Thymus (tissue), 11 donors: Measurements from ENCODE around the gene TMCO4. TPM values are rescaled to one million over a fixed set of nuclear protein-coding genes. Genes with fewer than 3 reads are reported as not detected.

Source experiments
- DNase-seq, 9 donors: peaks; one replicate each; pipeline ENCODE4 v3.0.0-alpha.2; 2013; ENCODE audit warnings: low spot score in 9 of 9, low read depth in 6 of 9, missing footprints in 1 of 9
- H3K27ac ChIP-seq, 2 donors: one replicate each; pipeline ENCODE4 v1.5.1; 2013; ENCODE audit warnings: control low read depth in 1 of 2, low read depth in 1 of 2, low read length in 1 of 2, mild to moderate bottlenecking in 1 of 2, moderate library complexity in 1 of 2
- H3K27me3 ChIP-seq, 2 donors: one replicate each; pipeline ENCODE4 v1.5.1; 2013; ENCODE audit warnings: low read length in 1 of 2; ENCODE audit not compliant: control insufficient read depth in 2 of 2, insufficient read depth in 1 of 2
- H3K36me3 ChIP-seq, 2 donors: one replicate each; pipeline ENCODE4 v1.5.1; 2013; ENCODE audit warnings: low read length in 1 of 2, mild to moderate bottlenecking in 1 of 2, moderate library complexity in 1 of 2; ENCODE audit not compliant: control insufficient read depth in 2 of 2, insufficient read depth in 2 of 2
- H3K4me1 ChIP-seq, 2 donors: one replicate each; pipeline ENCODE4 v1.5.1; 2013; ENCODE audit warnings: low read length in 2 of 2; ENCODE audit not compliant: control insufficient read depth in 2 of 2, insufficient read depth in 2 of 2
- H3K4me3 ChIP-seq, 2 donors: one replicate each; pipeline ENCODE4 v1.5.1; 2013; ENCODE audit warnings: low read length in 2 of 2, control low read depth in 1 of 2, mild to moderate bottlenecking in 1 of 2
- H3K9me3 ChIP-seq, 2 donors: one replicate each; pipeline ENCODE4 v1.5.1; 2013; ENCODE audit warnings: low read length in 1 of 2, mild to moderate bottlenecking in 1 of 2; ENCODE audit not compliant: control insufficient read depth in 2 of 2, insufficient read depth in 1 of 2
- WGBS: extraction: QIAGEN DNeasy Blood & Tissue Kit; methylation state at CpG from one replicate; pipeline ENCODE4 v1.1.7; 2013; 5-methylcytosine and 5-hydroxymethylcytosine counted together
- polyA plus RNA-seq: library from polyadenylated mRNA; stranded (reverse); fragments of 200-250 nt; gene quantifications from one replicate; pipeline ENCODE4 v1.2.3, GENCODE V29; 2013
- total RNA-seq: library from RNA; stranded (reverse); fragments of 120-200 nt; gene quantifications from one replicate; pipeline ENCODE4 v1.2.4, GENCODE V29; 2013
- donor health status: healthy.

TMCO4 gene
- total and polyA plus RNA-seq, 2 donors = 6.0 to 11.5 TPM

DNA sequence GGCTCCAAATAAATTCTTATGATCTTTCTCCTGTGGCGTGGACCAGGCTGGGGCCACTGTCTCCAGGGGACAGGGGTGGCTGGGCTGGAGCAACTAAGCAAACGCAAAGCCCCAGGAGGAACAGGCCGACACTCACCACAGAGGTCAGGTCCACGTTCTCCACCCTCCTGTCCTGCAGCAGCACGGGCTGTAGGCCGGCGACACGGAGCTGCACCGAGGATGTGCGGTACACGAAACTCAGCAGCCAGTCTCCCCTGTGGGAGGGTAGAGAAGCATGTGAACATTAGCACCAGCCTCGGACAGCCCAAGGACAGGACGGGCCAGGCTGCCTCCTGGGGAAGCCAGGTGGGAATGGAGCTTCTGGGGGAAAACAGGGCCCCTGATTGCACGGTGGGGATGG is 105.4 kb downstream of the TMCO4 start:
- H3K4me1 ChIP-seq = no peaks in the 10 kb centered on the region
- no peak overlapping the region for H3K4me3 ChIP-seq
- DNase-seq = no peak
- H3K9me3 ChIP-seq = peaks cover 0 to 14% of the 10 kb centered on the region in 2 donors
- H3K27me3 ChIP-seq = no peaks in the 10 kb centered on the region
- 95% methylated on average over 14 of the region's 14 CpGs for WGBS
- H3K27ac ChIP-seq = no peak overlapping the region
- no peaks in the 10 kb centered on the region for H3K36me3 ChIP-seq

DNA sequence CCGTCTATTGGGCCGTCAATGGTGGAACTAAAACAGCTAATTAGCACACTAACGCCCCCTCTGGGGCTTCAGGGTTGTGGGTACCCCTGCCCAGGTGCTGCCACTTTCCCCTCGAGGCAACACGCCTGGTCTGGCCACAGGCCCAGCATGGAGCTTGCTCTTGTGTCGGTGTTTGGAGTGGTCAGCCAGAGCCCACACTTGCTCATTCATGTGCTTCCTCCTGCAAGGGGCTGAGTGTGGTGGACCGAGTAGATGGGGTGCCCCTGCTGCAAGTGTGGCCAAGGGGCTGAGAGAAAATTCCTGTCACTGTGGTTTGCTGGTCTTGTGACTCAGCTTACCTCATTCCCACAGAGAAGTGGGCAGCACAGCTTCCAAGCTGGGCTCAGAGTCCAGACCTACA is 109.4 kb downstream of the TMCO4 start:
- Histone ChIP-seq H3K36me3 (no peaks in the 10 kb centered on the region), H3K4me3 (no peak overlapping the region), H3K27me3 (no peaks in the 10 kb centered on the region), H3K9me3 (peaks cover 0 to 16% of the 10 kb centered on the region in 2 donors), H3K4me1 (no peaks in the 10 kb centered on the region), H3K27ac (no peak overlapping the region)
- DNase-seq = no peak
- 91% methylated on average over 7 of the region's 7 CpGs for WGBS

DNA sequence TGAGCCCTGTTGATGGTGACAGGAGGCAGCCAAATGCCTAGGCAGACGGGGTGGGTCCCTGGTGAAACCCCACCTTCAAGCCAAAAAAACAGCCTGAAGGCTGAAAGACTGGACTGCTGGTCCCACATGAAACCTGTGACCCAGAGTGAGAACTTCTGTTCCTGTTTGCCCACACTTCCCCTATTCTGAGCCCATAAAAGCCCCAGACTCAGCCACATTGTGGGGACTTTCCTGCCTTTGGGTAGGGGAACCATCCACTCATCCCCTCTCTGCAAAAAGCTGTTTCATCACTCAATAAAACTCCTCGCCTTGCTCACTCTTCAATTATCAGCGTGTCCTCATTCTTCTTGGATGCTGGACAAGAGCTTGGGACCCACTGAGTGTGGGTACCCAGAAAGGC is 109.9 kb downstream of the TMCO4 start:
- Histone ChIP-seq H3K27ac (no peak overlapping the region), H3K36me3 (no peaks in the 10 kb centered on the region), H3K4me1 (no peaks in the 10 kb centered on the region), H3K27me3 (no peaks in the 10 kb centered on the region), H3K9me3 (peaks cover 0 to 16% of the 10 kb centered on the region in 2 donors), H3K4me3 (no peak overlapping the region)
- WGBS = 98% methylated on average over 3 of the region's 3 CpGs
- no peak for DNase-seq

DNA sequence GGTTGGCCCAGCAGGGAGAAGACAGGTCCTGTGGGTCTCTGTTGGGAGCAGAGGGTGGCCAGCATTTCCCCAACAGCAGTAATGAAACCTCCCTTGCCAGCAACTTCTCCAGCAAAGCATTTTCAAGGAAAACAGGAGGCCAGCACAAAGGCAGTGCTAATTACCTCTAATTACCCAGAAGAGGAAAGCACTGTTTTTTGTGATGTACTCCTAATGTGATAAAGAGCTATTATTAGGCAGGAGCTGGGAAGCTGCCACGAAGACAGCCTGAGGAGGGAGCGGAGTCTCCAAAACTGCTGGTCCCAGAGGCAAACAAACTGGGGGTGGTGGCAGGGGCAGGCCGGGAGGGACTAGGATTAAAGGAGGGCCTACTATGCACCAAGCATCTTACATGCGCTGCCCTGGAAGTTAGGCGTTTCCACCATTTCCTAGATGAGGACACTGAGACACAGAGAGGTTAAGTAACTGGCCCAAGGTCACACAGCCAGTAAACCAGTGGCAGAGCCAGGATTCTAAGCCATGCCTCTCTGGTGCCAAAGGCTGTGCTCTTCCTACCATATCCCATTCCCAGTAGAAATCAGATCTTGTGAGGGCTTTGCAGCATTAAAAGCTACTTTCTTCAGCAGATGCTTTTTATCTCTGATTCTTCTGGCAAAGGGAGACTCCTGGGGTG is 110.5 kb downstream of the TMCO4 start:
- no peak overlapping the region for H3K27ac ChIP-seq
- no peaks in the 10 kb centered on the region for H3K27me3 ChIP-seq
- 97% methylated on average over 5 of the region's 5 CpGs for WGBS
- no peak for DNase-seq
- H3K4me1 ChIP-seq = no peaks in the 10 kb centered on the region
- H3K36me3 ChIP-seq = no peaks in the 10 kb centered on the region
- no peak overlapping the region for H3K4me3 ChIP-seq
- peaks cover 0 to 16% of the 10 kb centered on the region in 2 donors for H3K9me3 ChIP-seq

GRCh38 chr1:19688041-19688842 is 111.5 kb downstream of the TMCO4 start:
- no peak for DNase-seq
- Histone ChIP-seq H3K27me3 (no peaks in the 10 kb centered on the region), H3K36me3 (no peaks in the 10 kb centered on the region), H3K4me1 (no peaks in the 10 kb centered on the region), H3K9me3 (peaks cover 0 to 16% of the 10 kb centered on the region in 2 donors), H3K27ac (no peak overlapping the region), H3K4me3 (no peak overlapping the region)
- WGBS = 83% methylated on average over 19 of the region's 19 CpGs

DNA sequence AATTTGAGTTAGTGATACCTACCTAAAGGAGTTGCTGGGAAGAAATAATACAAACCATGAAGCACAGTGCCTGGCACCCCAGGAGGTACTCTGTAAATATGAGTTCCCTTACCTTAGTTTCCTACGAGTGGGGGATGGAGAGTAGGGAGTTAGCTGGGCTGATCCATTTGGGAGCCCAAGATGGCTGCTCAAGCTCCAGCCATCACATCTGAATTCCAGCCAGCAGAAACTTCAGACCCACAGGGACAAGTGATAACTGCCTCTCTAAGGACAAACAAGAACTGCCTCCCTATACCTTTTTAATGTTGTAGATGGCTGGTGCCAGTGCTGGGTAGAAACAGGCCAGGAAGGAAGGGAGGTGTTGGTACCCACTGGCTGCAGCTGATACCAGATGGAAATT is 112.3 kb downstream of the TMCO4 start:
- WGBS = 100% methylated on average over 1 of the region's 1 CpG
- Histone ChIP-seq H3K27ac (no peak overlapping the region), H3K4me3 (no peak overlapping the region), H3K9me3 (peaks cover 0 to 16% of the 10 kb centered on the region in 2 donors), H3K36me3 (no peaks in the 10 kb centered on the region), H3K4me1 (no peaks in the 10 kb centered on the region), H3K27me3 (no peaks in the 10 kb centered on the region)
- no peak for DNase-seq

DNA sequence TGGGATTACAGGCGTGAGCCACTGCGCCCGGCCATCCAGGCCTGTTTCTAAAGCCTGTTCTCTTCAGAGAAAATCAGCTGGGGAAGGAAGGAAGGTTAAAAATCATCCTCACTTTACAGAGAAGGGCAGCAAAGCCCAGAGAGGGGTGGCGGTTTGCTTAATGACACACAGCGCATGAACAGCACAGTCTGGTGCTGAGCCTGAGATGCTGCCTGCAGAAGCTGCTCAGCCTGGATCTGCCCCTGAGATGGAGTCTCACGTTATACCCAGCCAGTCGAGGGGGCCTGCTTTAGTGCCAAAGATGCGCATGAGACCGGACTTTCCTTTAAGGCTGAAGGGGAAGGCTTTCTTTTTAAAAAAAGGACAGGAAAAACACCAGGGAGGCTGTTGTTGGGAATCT is 113.7 kb downstream of the TMCO4 start:
- no peaks in the 10 kb centered on the region for H3K4me1 ChIP-seq
- no peak overlapping the region for H3K4me3 ChIP-seq
- no peak overlapping the region for H3K27ac ChIP-seq
- H3K27me3 ChIP-seq = no peaks in the 10 kb centered on the region
- WGBS = 90% methylated on average over 9 of the region's 9 CpGs
- no peaks in the 10 kb centered on the region for H3K36me3 ChIP-seq
- peaks cover 0 to 16% of the 10 kb centered on the region in 2 donors for H3K9me3 ChIP-seq
- no peak for DNase-seq

DNA sequence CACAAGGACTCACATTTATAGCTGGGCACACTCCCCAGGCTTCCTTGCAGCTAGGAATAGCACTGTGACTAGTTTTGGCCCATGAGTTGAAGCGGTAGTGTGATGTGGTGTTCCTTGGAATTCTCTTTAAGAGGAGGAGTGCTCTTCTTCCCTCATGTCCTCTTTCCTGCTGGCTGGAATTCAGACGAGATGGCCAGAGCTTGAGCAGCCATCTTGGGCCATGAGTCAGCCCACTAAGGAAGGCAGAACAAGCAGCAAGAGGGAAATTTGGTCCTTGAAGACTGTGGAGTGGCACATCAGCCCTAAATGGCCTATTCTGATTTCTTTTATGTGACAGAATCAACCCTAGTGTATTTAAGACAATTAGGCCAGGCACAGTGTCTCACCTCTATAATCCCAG is 115.0 kb downstream of the TMCO4 start:
- no peak for DNase-seq
- Histone ChIP-seq H3K9me3 (peaks cover 0 to 6% of the 10 kb centered on the region in 2 donors), H3K4me1 (no peaks in the 10 kb centered on the region), H3K36me3 (no peaks in the 10 kb centered on the region), H3K27ac (no peak overlapping the region), H3K4me3 (no peak overlapping the region), H3K27me3 (no peaks in the 10 kb centered on the region)
- 97% methylated on average over 2 of the region's 2 CpGs for WGBS

DNA sequence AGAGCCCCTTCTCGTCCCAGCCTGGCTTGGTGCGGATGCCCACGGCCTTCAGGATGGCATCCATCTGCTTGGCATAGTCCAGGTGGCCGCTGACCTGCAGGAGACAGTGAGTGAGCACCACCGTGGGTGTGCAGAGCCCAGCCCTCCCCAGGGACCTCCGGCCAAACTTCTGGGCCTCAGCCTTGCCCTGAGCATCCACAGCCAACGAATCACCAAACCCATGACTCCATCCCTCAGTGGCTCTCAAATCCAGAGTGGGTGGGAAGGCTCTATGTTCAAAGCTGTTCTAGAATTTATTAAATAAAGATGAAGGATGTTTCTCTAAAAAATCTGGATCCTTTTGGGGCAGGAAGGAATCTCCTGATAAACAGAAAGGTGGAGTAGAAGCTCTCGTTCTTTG is 116.4 kb downstream of the TMCO4 start:
- Histone ChIP-seq H3K27me3 (no peaks in the 10 kb centered on the region), H3K9me3 (no peaks in the 10 kb centered on the region), H3K4me1 (no peaks in the 10 kb centered on the region), H3K27ac (no peak overlapping the region), H3K36me3 (no peaks in the 10 kb centered on the region), H3K4me3 (no peak overlapping the region)
- DNase-seq = no peak
- 97% methylated on average over 8 of the region's 8 CpGs for WGBS
